Trophoblast cell (in vitro differentiated cells and primary cell): Measurements from ENCODE around the gene ATP5MK.
"Not testable (repeated sequence)": the region's sequence is repeated elsewhere in the genome, so short reads cannot be mapped to it uniquely, and the experiment has no call there.

Source experiments
- DNase-seq, 2 donors: peaks; one replicate each; pipeline ENCODE4 v3.0.0-alpha.2; 2016
- H2AFZ ChIP-seq: 2 replicates; pipeline ENCODE4 v1.6.1; 2013; ENCODE audit warnings: low read length, moderate library complexity, mild to moderate bottlenecking; ENCODE audit not compliant: insufficient read depth, poor library complexity
- H2AK5ac ChIP-seq: 2 replicates; pipeline ENCODE4 v1.6.1; 2013; ENCODE audit warnings: mild to moderate bottlenecking, low read length
- H2BK120ac ChIP-seq: 2 replicates; pipeline ENCODE4 v1.6.1; 2013; ENCODE audit warnings: low read length, mild to moderate bottlenecking, moderate library complexity; ENCODE audit not compliant: insufficient read depth, poor library complexity
- H2BK12ac ChIP-seq: 2 replicates; pipeline ENCODE4 v1.6.1; 2013; ENCODE audit warnings: mild to moderate bottlenecking, low read length, moderate library complexity
- H2BK5ac ChIP-seq: 2 replicates; pipeline ENCODE4 v1.6.1; 2013; ENCODE audit warnings: low read length, low read depth, moderate library complexity, mild to moderate bottlenecking; ENCODE audit not compliant: poor library complexity
- H3K14ac ChIP-seq: 2 replicates; pipeline ENCODE4 v1.6.1; 2013; ENCODE audit warnings: mild to moderate bottlenecking, low read length
- H3K18ac ChIP-seq: 2 replicates; pipeline ENCODE4 v1.6.1; 2013; ENCODE audit warnings: mild to moderate bottlenecking, low read length
- H3K23ac ChIP-seq: 2 replicates; pipeline ENCODE4 v1.6.1; 2013; ENCODE audit warnings: low read length
- H3K27ac ChIP-seq: 2 replicates; pipeline ENCODE4 v1.5.1; 2013; ENCODE audit warnings: low read depth, mild to moderate bottlenecking, inconsistent platforms, low read length, moderate library complexity
- H3K27me3 ChIP-seq: 2 replicates; pipeline ENCODE4 v1.6.1; 2013; ENCODE audit warnings: inconsistent platforms, mild to moderate bottlenecking, low read length, moderate library complexity; ENCODE audit not compliant: insufficient read depth
- H3K36me3 ChIP-seq, 2 experiments: 1 replicate in 1 of 2; 2 replicates in 1 of 2; pipeline ENCODE4 v1.6.1; 2013; ENCODE audit warnings: low read length in 2 of 2, mild to moderate bottlenecking in 2 of 2, moderate library complexity in 1 of 2; ENCODE audit not compliant: insufficient read depth in 2 of 2, control insufficient read depth in 1 of 2
- H3K4ac ChIP-seq: 2 replicates; pipeline ENCODE4 v1.6.1; 2013; ENCODE audit warnings: low read depth, mild to moderate bottlenecking, low read length, moderate library complexity
- H3K4me1 ChIP-seq, 2 experiments: 1 replicate in 1 of 2; 2 replicates in 1 of 2; pipeline ENCODE4 v1.6.1; 2013; ENCODE audit warnings: low read length in 2 of 2, mild to moderate bottlenecking in 2 of 2, moderate library complexity in 1 of 2; ENCODE audit not compliant: insufficient read depth in 2 of 2, control insufficient read depth in 1 of 2
- H3K4me2 ChIP-seq: 2 replicates; pipeline ENCODE4 v1.6.1; 2013; ENCODE audit warnings: inconsistent platforms, mild to moderate bottlenecking, low read length, moderate library complexity
- H3K4me3 ChIP-seq: 2 replicates; pipeline ENCODE4 v1.5.1; 2013; ENCODE audit warnings: mild to moderate bottlenecking, low read depth, low read length, inconsistent platforms
- H3K79me1 ChIP-seq: one replicate; pipeline ENCODE4 v1.6.1; 2013; ENCODE audit warnings: low read length
- H3K79me2 ChIP-seq: 2 replicates; pipeline ENCODE4 v1.6.1; 2013; ENCODE audit warnings: low read length, mild to moderate bottlenecking; ENCODE audit not compliant: control insufficient read depth, insufficient read depth, poor library complexity
- H3K9ac ChIP-seq: 2 replicates; pipeline ENCODE4 v1.6.1; 2013; ENCODE audit warnings: mild to moderate bottlenecking, low read length
- H3K9me3 ChIP-seq: 2 replicates; pipeline ENCODE4 v1.6.1; 2013; ENCODE audit warnings: low read depth, mild to moderate bottlenecking, control low read depth, inconsistent platforms, low read length; ENCODE audit not compliant: insufficient read depth
- H4K12ac ChIP-seq: 2 replicates; pipeline ENCODE4 v1.6.1; 2013; ENCODE audit warnings: low read depth, mild to moderate bottlenecking, low read length, moderate library complexity
- H4K8ac ChIP-seq: 2 replicates; pipeline ENCODE4 v1.6.1; 2013; ENCODE audit warnings: low read depth, mild to moderate bottlenecking, low read length, moderate library complexity
- H4K91ac ChIP-seq: one replicate; pipeline ENCODE4 v1.6.1; 2013; ENCODE audit warnings: low read depth, mild to moderate bottlenecking, low read length, moderate library complexity
- WGBS: extraction: QIAGEN DNeasy Blood & Tissue Kit; methylation state at CpG from one replicate; pipeline ENCODE4 v1.1.7; 2013; ENCODE audit warnings: missing lambda C conversion rate; ENCODE audit not compliant: insufficient read length, insufficient coverage; ENCODE audit errors: extremely low coverage; 5-methylcytosine and 5-hydroxymethylcytosine counted together

ATP5MK gene

GRCh38 chr10:103355906-103356599 is 40.2 kb downstream of the ATP5MK start:
- no peak overlapping the region for H3K4me2 ChIP-seq
- H2AK5ac ChIP-seq, result no peak overlapping the region
- H3K27ac ChIP-seq, result no peak overlapping the region

GRCh38 chr10:103354567-103354966 is 41.7 kb downstream of the ATP5MK start:
- not testable (repeated sequence) for H2AFZ ChIP-seq, H3K79me1 ChIP-seq, H4K91ac ChIP-seq, H3K27ac ChIP-seq, DNase-seq, H2BK5ac ChIP-seq, H3K4me1 ChIP-seq, H3K4me3 ChIP-seq, H3K36me3 ChIP-seq, H4K12ac ChIP-seq, H4K8ac ChIP-seq, H3K18ac ChIP-seq, H3K14ac ChIP-seq, H2AK5ac ChIP-seq, H3K4ac ChIP-seq, H3K4me2 ChIP-seq, H3K9me3 ChIP-seq, H2BK12ac ChIP-seq, H3K79me2 ChIP-seq, H2BK120ac ChIP-seq, H3K9ac ChIP-seq, H3K27me3 ChIP-seq, H3K23ac ChIP-seq
- WGBS, result no CpG with 5 or more reads among the region's 4 CpGs

More at GRCh38 chr10:103355906-103356599, 40.2 kb downstream of the ATP5MK start:
- no peak overlapping the region for H3K18ac ChIP-seq
- no peaks in the 10 kb centered on the region for H3K79me1 ChIP-seq
- no peak overlapping the region for H2AFZ ChIP-seq
- H2BK5ac ChIP-seq, result no peak overlapping the region
- H3K4me3 ChIP-seq, result no peak overlapping the region
- no peaks in the 10 kb centered on the region for H3K9me3 ChIP-seq
- DNase-seq, result peak; percentile 58 to 85
- no peak overlapping the region for H3K23ac ChIP-seq
- H4K8ac ChIP-seq, result no peak overlapping the region
- no peak overlapping the region for H4K91ac ChIP-seq
- H3K27me3 ChIP-seq, result no peaks in the 10 kb centered on the region
- H2BK120ac ChIP-seq, result no peak overlapping the region
- H3K9ac ChIP-seq, result no peak overlapping the region
- no peak overlapping the region for H3K4ac ChIP-seq
- no CpG with 5 or more reads among the region's 5 CpGs for WGBS
- H4K12ac ChIP-seq, result no peak overlapping the region
- H2BK12ac ChIP-seq, result no peak overlapping the region
- no peaks in the 10 kb centered on the region for H3K79me2 ChIP-seq
- H3K36me3 ChIP-seq, result no peaks in the 10 kb centered on the region
- no peaks in the 10 kb centered on the region for H3K4me1 ChIP-seq
- no peak overlapping the region for H3K14ac ChIP-seq

- no peaks in the 10 kb centered on the region for H3K9me3 ChIP-seq
- H2BK12ac ChIP-seq, result no peak overlapping the region
- H3K9ac ChIP-seq, result no peak overlapping the region
- no peak overlapping the region for H2BK120ac ChIP-seq
- no peak overlapping the region for H4K91ac ChIP-seq
- H3K79me1 ChIP-seq, result peaks cover 7% of the 10 kb centered on the region
- H3K4me2 ChIP-seq, result no peak overlapping the region
- no peak overlapping the region for H3K23ac ChIP-seq
- no peak for DNase-seq
- no peak overlapping the region for H3K27ac ChIP-seq
- H2AK5ac ChIP-seq, result no peak overlapping the region
- H3K27me3 ChIP-seq, result no peaks in the 10 kb centered on the region
- H3K18ac ChIP-seq, result no peak overlapping the region
- no peak overlapping the region for H3K4me3 ChIP-seq
- H4K8ac ChIP-seq, result no peak overlapping the region
- H2AFZ ChIP-seq, result no peak overlapping the region
- no peak overlapping the region for H3K14ac ChIP-seq
- H3K4me1 ChIP-seq, result peaks cover 0 to 7% of the 10 kb centered on the region in 2 experiments
- peaks cover 1% of the 10 kb centered on the region in 2 experiments for H3K36me3 ChIP-seq
- no CpG with 5 or more reads among the region's 2 CpGs for WGBS
- H2BK5ac ChIP-seq, result no peak overlapping the region
- no peak overlapping the region for H4K12ac ChIP-seq
- H3K4ac ChIP-seq, result no peak overlapping the region
- peaks cover 9% of the 10 kb centered on the region for H3K79me2 ChIP-seq
These were observed 43.0 kb downstream of the ATP5MK start for GRCh38 chr10:103353281-103353680.

- Histone ChIP-seq H2BK12ac (peak within 1 kb of the TSS; percentile 66), H3K4me2 (peak within 1 kb of the TSS; percentile 64), H3K36me3 (peaks cover 9% of the 10 kb centered on the region in 2 experiments), H3K14ac (peak within 1 kb of the TSS; percentile 98), H2BK120ac (peak within 1 kb of the TSS; percentile 38), H4K8ac (peak within 1 kb of the TSS; percentile 98), H3K18ac (peak within 1 kb of the TSS; percentile 93), H3K23ac (no peak within 1 kb of the TSS), H3K4me3 (peak within 1 kb of the TSS; percentile 83), H2BK5ac (peak within 1 kb of the TSS; percentile 95), H3K9ac (peak within 1 kb of the TSS; percentile 94), H2AK5ac (peak within 1 kb of the TSS; percentile 66), H3K79me2 (peaks cover 9% of the 10 kb centered on the region), H3K4me1 (peaks cover 0 to 7% of the 10 kb centered on the region in 2 experiments), H3K27ac (peak within 1 kb of the TSS; percentile 74), H3K9me3 (no peaks in the 10 kb centered on the region), H3K27me3 (no peaks in the 10 kb centered on the region), H3K4ac (peak within 1 kb of the TSS; percentile 91), H2AFZ (peak within 1 kb of the TSS; percentile 100), H4K12ac (peak within 1 kb of the TSS; percentile 89), H3K79me1 (peaks cover 7% of the 10 kb centered on the region), H4K91ac (peak within 1 kb of the TSS; percentile 88)
- DNase-seq, result peak; percentile 68 to 80
- no CpG with 5 or more reads among the region's 82 CpGs for WGBS
These were observed 45.6 kb downstream of the ATP5MK start, which contains the start of gene PCGF6 for GRCh38 chr10:103350517-103351260. TSS of gene PCGF6 (minus strand) at chr10:103351140. CDS start at chr10:103351066, 74 bp downstream.
